Fibroblast of lung (primary cell): ENCODE results near the gene WBP11.

Experiments
- EZH2 ChIP-seq: IDR thresholded peaks from 2 replicates; pipeline ENCODE4 v1.5.1; 2012; ENCODE audit warnings: low read length, control low read depth, mild to moderate bottlenecking; ENCODE audit errors: missing control alignments
- TF ChIP-seq, protein P1 (sequence below), 2 donors: IDR thresholded peaks in 1 of 2; conservative IDR thresholded peaks in 1 of 2; 1 replicate in 1 of 2; 2 replicates in 1 of 2; pipeline ENCODE4 v1.5.1; 2011 to 2012; ENCODE audit warnings: low read length in 2 of 2, control low read depth in 1 of 2, inconsistent platforms in 1 of 2, low read depth in 1 of 2, mild to moderate bottlenecking in 1 of 2

DNA sequence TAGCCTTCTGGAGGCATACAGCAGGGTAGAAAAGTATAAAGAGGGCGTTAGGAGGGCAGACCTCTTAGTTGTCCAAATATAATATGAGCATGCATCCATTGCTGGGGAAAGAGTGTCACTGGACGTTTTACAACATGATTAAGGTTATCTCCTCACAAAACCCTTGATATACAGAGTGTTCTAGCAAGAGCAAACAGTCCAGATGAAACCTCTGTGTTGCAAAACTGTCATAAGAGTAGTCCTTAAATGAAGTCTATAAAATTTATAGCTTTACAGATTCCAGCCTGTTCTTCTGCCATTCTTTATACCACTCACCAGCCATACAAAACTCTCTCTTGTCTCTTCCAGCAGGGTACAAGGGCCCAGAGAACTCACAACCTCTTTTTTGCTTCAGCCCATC lies 21.7 kb downstream of the WBP11 start:
- TF ChIP-seq, protein P1, sequence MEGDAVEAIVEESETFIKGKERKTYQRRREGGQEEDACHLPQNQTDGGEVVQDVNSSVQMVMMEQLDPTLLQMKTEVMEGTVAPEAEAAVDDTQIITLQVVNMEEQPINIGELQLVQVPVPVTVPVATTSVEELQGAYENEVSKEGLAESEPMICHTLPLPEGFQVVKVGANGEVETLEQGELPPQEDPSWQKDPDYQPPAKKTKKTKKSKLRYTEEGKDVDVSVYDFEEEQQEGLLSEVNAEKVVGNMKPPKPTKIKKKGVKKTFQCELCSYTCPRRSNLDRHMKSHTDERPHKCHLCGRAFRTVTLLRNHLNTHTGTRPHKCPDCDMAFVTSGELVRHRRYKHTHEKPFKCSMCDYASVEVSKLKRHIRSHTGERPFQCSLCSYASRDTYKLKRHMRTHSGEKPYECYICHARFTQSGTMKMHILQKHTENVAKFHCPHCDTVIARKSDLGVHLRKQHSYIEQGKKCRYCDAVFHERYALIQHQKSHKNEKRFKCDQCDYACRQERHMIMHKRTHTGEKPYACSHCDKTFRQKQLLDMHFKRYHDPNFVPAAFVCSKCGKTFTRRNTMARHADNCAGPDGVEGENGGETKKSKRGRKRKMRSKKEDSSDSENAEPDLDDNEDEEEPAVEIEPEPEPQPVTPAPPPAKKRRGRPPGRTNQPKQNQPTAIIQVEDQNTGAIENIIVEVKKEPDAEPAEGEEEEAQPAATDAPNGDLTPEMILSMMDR (conservative IDR thresholded peaks at IDR 0.05 in 1 of 2, IDR thresholded peaks at IDR 0.05 in 1 of 2; ENCODE audit: low read depth in 1 of 2, low read length in 2 of 2), result no peak
- TF ChIP-seq EZH2, result no peak
